NCI-H2196 treated with DMSO at 0.1 percent for 48 hours (cell line): Measurements from ENCODE around the gene ANKRD35.
"Not testable (repeated sequence)": the region's sequence is repeated elsewhere in the genome, so short reads cannot be mapped to it uniquely, and the experiment has no call there.

Source experiments
- DNase-seq: peaks from one replicate; lab custom pipeline; 2025; ENCODE audit not compliant: unreplicated experiment; lab: John Stamatoyannopoulos, UW

The ANKRD35 gene

GRCh38 chr1:145858238-145858900 is 27.3 kb downstream of the ANKRD35 start:
- DNase-seq = peak; percentile 21

GRCh38 chr1:145857170-145857569 is 28.5 kb downstream of the ANKRD35 start:
- no peak for DNase-seq

- no peak for DNase-seq
These were observed 30.2 kb downstream of the ANKRD35 start for GRCh38 chr1:145855426-145855948.

GRCh38 chr1:145849356-145850160 is 36.1 kb downstream of the ANKRD35 start:
- no peak for DNase-seq

GRCh38 chr1:145847827-145848226 is 37.8 kb downstream of the ANKRD35 start:
- DNase-seq = no peak

- DNase-seq = no peak
These were observed 39.5 kb downstream of the ANKRD35 start for GRCh38 chr1:145846201-145846612.

- peak; percentile 33 for DNase-seq
These were observed 40.0 kb downstream of the ANKRD35 start, which contains the start of gene NUDT17 for GRCh38 chr1:145845514-145846161. Gene NUDT17 (plus strand): TSS chr1:145845630. CDS start chr1:145845641, 11 bp downstream.

GRCh38 chr1:145845144-145845513 is 40.5 kb downstream of the ANKRD35 start:
- DNase-seq = no peak

- no peak for DNase-seq
These were observed 42.6 kb downstream of the ANKRD35 start for GRCh38 chr1:145843031-145843430.

- no peak for DNase-seq
These were observed 48.0 kb downstream of the ANKRD35 start for GRCh38 chr1:145837656-145838055.

- not testable (repeated sequence) for DNase-seq
These were observed 54.9 kb downstream of the ANKRD35 start for GRCh38 chr1:145830810-145831209.

- DNase-seq = no peak
These were observed 57.2 kb downstream of the ANKRD35 start for GRCh38 chr1:145828367-145829026.

GRCh38 chr1:145827966-145828365 is 57.7 kb downstream of the ANKRD35 start:
- DNase-seq = no peak

- DNase-seq = no peak
These were observed 59.6 kb downstream of the ANKRD35 start for GRCh38 chr1:145826030-145826429.

GRCh38 chr1:145824499-145824842 is 61.2 kb downstream of the ANKRD35 start:
- no peak for DNase-seq

- peak; percentile 92 for DNase-seq
These were observed 61.8 kb downstream of the ANKRD35 start, which contains the start of the genes POLR3C and RNF115 for GRCh38 chr1:145823565-145824498. Gene POLR3C (plus strand): TSS chr1:145824200. CDS start chr1:145825777, 1,577 bp downstream. Gene RNF115 (minus strand): TSS chr1:145824095. CDS start chr1:145823873, 222 bp downstream.

- not testable (repeated sequence) for DNase-seq
These were observed 62.8 kb downstream of the ANKRD35 start for GRCh38 chr1:145822779-145823331.

GRCh38 chr1:145818095-145818494 is 67.6 kb downstream of the ANKRD35 start:
- not testable (repeated sequence) for DNase-seq
